IPS DF 4.7 (cell line): ENCODE measurements around the gene SLC13A4.
"Not testable (repeated sequence)": the region's sequence is repeated elsewhere in the genome, so short reads cannot be mapped to it uniquely, and the experiment has no call there.

ENCODE experiments used
- DNase-seq: peaks from one replicate; pipeline ENCODE4 v3.0.0-alpha.2; 2013; ENCODE audit warnings: low spot score; ENCODE audit errors: extremely low read depth

The SLC13A4 gene

GRCh38 chr7:135693558-135693957 is 34.4 kb downstream of the SLC13A4 start:
- DNase-seq: no peak

GRCh38 chr7:135692606-135693005 is 35.4 kb downstream of the SLC13A4 start:
- not testable (repeated sequence) for DNase-seq

GRCh38 chr7:135692055-135692454 is 35.9 kb downstream of the SLC13A4 start:
- DNase-seq: no peak

GRCh38 chr7:135690566-135690965 is 37.4 kb downstream of the SLC13A4 start:
- no peak for DNase-seq

GRCh38 chr7:135687466-135687865 is 40.5 kb downstream of the SLC13A4 start:
- DNase-seq: no peak

GRCh38 chr7:135685306-135686084 is 42.5 kb downstream of the SLC13A4 start:
- no peak for DNase-seq

GRCh38 chr7:135684699-135685098 is 43.3 kb downstream of the SLC13A4 start:
- no peak for DNase-seq

- DNase-seq: no peak
Observed at GRCh38 chr7:135684136-135684535, 43.9 kb downstream of the SLC13A4 start.

GRCh38 chr7:135683609-135684008 is 44.4 kb downstream of the SLC13A4 start:
- no peak for DNase-seq

- no peak for DNase-seq
Observed at GRCh38 chr7:135682191-135682590, 45.8 kb downstream of the SLC13A4 start.

- no peak for DNase-seq
Observed at GRCh38 chr7:135681762-135682161, 46.2 kb downstream of the SLC13A4 start.

- no peak for DNase-seq
Observed at GRCh38 chr7:135678612-135679575, 49.1 kb downstream of the SLC13A4 start.

GRCh38 chr7:135673360-135673706 is 54.7 kb downstream of the SLC13A4 start:
- DNase-seq: no peak

- DNase-seq: no peak
Observed at GRCh38 chr7:135672560-135673359, 55.2 kb downstream of the SLC13A4 start.

- DNase-seq: no peak
Observed at GRCh38 chr7:135670179-135670578, 57.8 kb downstream of the SLC13A4 start.

- DNase-seq: no peak
Observed at GRCh38 chr7:135669774-135670173, 58.2 kb downstream of the SLC13A4 start.

- not testable (repeated sequence) for DNase-seq
Observed at GRCh38 chr7:135668852-135669395, 59.1 kb downstream of the SLC13A4 start.

GRCh38 chr7:135667626-135668025 is 60.4 kb downstream of the SLC13A4 start:
- DNase-seq: not testable (repeated sequence)

- no peak for DNase-seq
Observed at GRCh38 chr7:135666846-135667245, 61.1 kb downstream of the SLC13A4 start.

- no peak for DNase-seq
Observed at GRCh38 chr7:135666156-135666555, 61.8 kb downstream of the SLC13A4 start.

- DNase-seq: no peak
Observed at GRCh38 chr7:135665042-135665441, 62.9 kb downstream of the SLC13A4 start.
